Spleen (tissue), 7 donors: ENCODE results near the gene CDH18.

Experiments
- CTCF ChIP-seq, 11 experiments: fragments of 200-600 bp in 7 of 11; fragments of 450-650 bp in 4 of 11; sonication (generic) in 4 of 11; IDR thresholded peaks in 8 of 11; conservative IDR thresholded peaks in 3 of 11; 1 replicate in 7 of 11; 2 replicates in 4 of 11; pipeline versions ENCODE4 v1.4.0 to v1.8.0; 2016 to 2021; ENCODE audit warnings: antibody characterized with exemption in 11 of 11, inconsistent platforms in 4 of 11, mild to moderate bottlenecking in 1 of 11
- POLR2A ChIP-seq, 3 donors: fragments of 450-650 bp; IDR thresholded peaks; one replicate each; pipeline ENCODE4 v1.5.1; 2017; ENCODE audit warnings: antibody characterized with exemption in 3 of 3, mild to moderate bottlenecking in 1 of 3
- POLR2AphosphoS5 ChIP-seq, 3 donors: sonication (generic); formaldehyde crosslinking; IDR thresholded peaks; one replicate each; pipeline ENCODE4 v1.5.1; 2017; ENCODE audit warnings: antibody characterized with exemption in 3 of 3
- donor health status: DM: no; HTN: no; CAD: no; lungs with moderate emphysema.
- donor health status: DM: no; HTN: no; CAD: no.
- donor health status: DM: no; HTN: no; CAD: no.

- TF ChIP-seq CTCF (IDR thresholded peaks at IDR 0.05 in 8 of 11, conservative IDR thresholded peaks at IDR 0.05 in 3 of 11) (no peak), POLR2AphosphoS5 (IDR thresholded peaks at IDR 0.05) (no peak), POLR2A (IDR thresholded peaks at IDR 0.05) (no peak)
These were observed 29.0 kb upstream of the CDH18 start for GRCh38 chr5:20017021-20017420.
